Measurements from ENCODE around the gene SV2A. TPM values are rescaled to one million over a fixed set of nuclear protein-coding genes. Genes with fewer than 3 reads are reported as not detected.
"Not testable (repeated sequence)": the region's sequence is repeated elsewhere in the genome, so short reads cannot be mapped to it uniquely, and the experiment has no call there.

The SV2A gene
- total and polyA plus RNA-seq, 4 donors, result 0.94 to 2.4 (median 1.6) TPM

DNA sequence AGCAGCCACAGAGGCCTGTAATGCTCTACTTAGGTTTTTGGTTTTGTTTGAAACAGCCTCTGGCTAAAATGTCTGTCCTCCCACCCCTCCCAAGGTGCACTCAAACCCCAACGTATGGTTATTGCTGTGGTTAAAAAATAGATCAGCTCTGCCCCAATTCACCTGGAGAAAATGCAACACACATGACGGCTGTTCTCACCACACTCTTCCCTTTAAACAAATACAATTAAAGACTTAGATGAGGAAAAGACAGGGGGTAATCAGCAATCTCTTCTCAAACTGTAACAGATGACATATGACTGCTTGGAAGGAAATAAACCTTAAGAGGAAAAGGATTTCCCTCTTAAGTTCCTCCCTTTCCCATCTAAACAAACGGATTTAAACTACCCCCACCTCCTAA, 25.2 kb upstream of the SV2A start:
- TF ChIP-seq, protein P1, sequence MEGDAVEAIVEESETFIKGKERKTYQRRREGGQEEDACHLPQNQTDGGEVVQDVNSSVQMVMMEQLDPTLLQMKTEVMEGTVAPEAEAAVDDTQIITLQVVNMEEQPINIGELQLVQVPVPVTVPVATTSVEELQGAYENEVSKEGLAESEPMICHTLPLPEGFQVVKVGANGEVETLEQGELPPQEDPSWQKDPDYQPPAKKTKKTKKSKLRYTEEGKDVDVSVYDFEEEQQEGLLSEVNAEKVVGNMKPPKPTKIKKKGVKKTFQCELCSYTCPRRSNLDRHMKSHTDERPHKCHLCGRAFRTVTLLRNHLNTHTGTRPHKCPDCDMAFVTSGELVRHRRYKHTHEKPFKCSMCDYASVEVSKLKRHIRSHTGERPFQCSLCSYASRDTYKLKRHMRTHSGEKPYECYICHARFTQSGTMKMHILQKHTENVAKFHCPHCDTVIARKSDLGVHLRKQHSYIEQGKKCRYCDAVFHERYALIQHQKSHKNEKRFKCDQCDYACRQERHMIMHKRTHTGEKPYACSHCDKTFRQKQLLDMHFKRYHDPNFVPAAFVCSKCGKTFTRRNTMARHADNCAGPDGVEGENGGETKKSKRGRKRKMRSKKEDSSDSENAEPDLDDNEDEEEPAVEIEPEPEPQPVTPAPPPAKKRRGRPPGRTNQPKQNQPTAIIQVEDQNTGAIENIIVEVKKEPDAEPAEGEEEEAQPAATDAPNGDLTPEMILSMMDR (IDR thresholded peaks at IDR 0.05; ENCODE audit: control extremely low read depth, extremely low read depth), result no peak
- Histone ChIP-seq H3K36me3 (ENCODE audit: control insufficient read depth in 4 of 4, insufficient read depth in 4 of 4, low read length in 4 of 4) (peaks cover 7 to 21% (median 14%) of the 10 kb centered on the region in 4 donors), H3K4me3 (no peak overlapping the region), H3K27ac (ENCODE audit: low read depth in 1 of 2, low read length in 1 of 2) (peak overlapping the region in 1 of 2 donors; percentile 6), H3K9ac (ENCODE audit: insufficient read depth in 1 of 2, low read length in 2 of 2) (no peak overlapping the region), H3K9me3 (ENCODE audit: control insufficient read depth in 4 of 4, insufficient read depth in 3 of 4, low read length in 3 of 4) (no peaks in the 10 kb centered on the region), H3K27me3 (ENCODE audit: control insufficient read depth in 3 of 3, insufficient read depth in 3 of 3, low read length in 2 of 3) (no peaks in the 10 kb centered on the region), H3K4me1 (ENCODE audit: control insufficient read depth in 5 of 5, insufficient read depth in 5 of 5, low read length in 5 of 5) (peaks cover 0 to 10% (median 5%) of the 10 kb centered on the region in 5 donors)
- ATAC-seq (ENCODE audit: insufficient read depth, low FRiP score), result no peak
- WGBS, 2 donors, result 39 to 40% methylated on average over 3 of the region's 3 CpGs
- DNase-seq, result no peak

DNA sequence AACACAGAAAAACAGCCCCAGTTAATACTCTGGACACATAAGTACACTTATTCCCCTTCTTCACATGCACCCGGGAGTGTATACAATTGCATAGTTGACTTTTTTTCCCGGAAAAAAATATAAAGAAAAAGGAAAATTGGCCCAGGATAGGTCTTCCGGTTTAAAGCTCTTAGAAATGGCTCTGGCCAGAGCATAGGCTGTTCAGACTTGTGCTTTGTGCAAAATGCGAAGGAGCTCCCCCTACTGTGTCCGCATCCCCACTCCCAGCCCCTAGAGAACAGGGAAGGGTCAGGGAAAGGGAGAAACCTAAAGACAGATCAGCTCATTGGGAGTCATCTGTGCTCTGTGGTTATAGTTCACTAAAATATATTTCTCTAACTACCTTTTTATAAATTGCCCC, 24.6 kb upstream of the SV2A start:
- Histone ChIP-seq H3K4me1 (ENCODE audit: control insufficient read depth in 5 of 5, insufficient read depth in 5 of 5, low read length in 5 of 5) (peaks cover 5 to 16% (median 11%) of the 10 kb centered on the region in 5 donors), H3K9me3 (ENCODE audit: control insufficient read depth in 4 of 4, insufficient read depth in 3 of 4, low read length in 3 of 4) (no peaks in the 10 kb centered on the region), H3K9ac (ENCODE audit: insufficient read depth in 1 of 2, low read length in 2 of 2) (no peak overlapping the region), H3K27me3 (ENCODE audit: control insufficient read depth in 3 of 3, insufficient read depth in 3 of 3, low read length in 2 of 3) (no peaks in the 10 kb centered on the region), H3K36me3 (ENCODE audit: control insufficient read depth in 4 of 4, insufficient read depth in 4 of 4, low read length in 4 of 4) (peaks cover 7 to 16% (median 14%) of the 10 kb centered on the region in 4 donors), H3K4me3 (no peak overlapping the region), H3K27ac (ENCODE audit: low read depth in 1 of 2, low read length in 1 of 2) (no peak overlapping the region)
- ATAC-seq (ENCODE audit: insufficient read depth, low FRiP score) (no peak), DNase-seq (peak; percentile 62 to 85 (median 80))
- TF ChIP-seq, protein P1 (IDR thresholded peaks at IDR 0.05; ENCODE audit: control extremely low read depth, extremely low read depth), result no peak
- WGBS, 2 donors, result 35 to 56% methylated on average over 5 of the region's 5 CpGs

DNA sequence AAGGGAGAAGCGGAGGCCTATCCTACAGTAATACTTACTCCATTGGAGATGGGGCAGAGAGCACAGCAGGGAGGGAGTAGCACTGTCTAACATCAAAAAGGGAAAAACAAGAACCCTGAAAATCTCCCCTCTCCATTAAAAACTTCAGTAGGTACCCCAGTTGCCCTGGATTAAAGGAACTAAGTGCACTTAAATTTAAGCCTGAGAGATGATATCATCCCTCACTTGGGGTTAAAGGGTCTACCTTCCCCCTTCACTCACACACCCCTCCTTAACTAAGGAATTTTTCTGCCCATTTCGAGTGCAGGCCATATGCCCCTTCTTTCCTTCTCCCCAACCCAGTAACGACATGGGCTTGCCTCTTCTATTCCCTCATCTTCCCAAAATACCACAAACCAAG, 22.8 kb upstream of the SV2A start:
- DNase-seq (no peak), ATAC-seq (ENCODE audit: insufficient read depth, low FRiP score) (no peak)
- 92 to 95% methylated on average over 3 of the region's 3 CpGs for WGBS, 2 donors
- TF ChIP-seq, protein P1 (IDR thresholded peaks at IDR 0.05; ENCODE audit: control extremely low read depth, extremely low read depth), result no peak
- Histone ChIP-seq H3K9me3 (ENCODE audit: control insufficient read depth in 4 of 4, insufficient read depth in 3 of 4, low read length in 3 of 4) (no peaks in the 10 kb centered on the region), H3K4me1 (ENCODE audit: control insufficient read depth in 5 of 5, insufficient read depth in 5 of 5, low read length in 5 of 5) (peaks cover 5 to 26% (median 18%) of the 10 kb centered on the region in 5 donors), H3K4me3 (no peak overlapping the region), H3K27ac (ENCODE audit: low read depth in 1 of 2, low read length in 1 of 2) (no peak overlapping the region), H3K36me3 (ENCODE audit: control insufficient read depth in 4 of 4, insufficient read depth in 4 of 4, low read length in 4 of 4) (peaks cover 6 to 13% (median 10%) of the 10 kb centered on the region in 4 donors), H3K9ac (ENCODE audit: insufficient read depth in 1 of 2, low read length in 2 of 2) (no peak overlapping the region), H3K27me3 (ENCODE audit: control insufficient read depth in 3 of 3, insufficient read depth in 3 of 3, low read length in 2 of 3) (no peaks in the 10 kb centered on the region)

DNA sequence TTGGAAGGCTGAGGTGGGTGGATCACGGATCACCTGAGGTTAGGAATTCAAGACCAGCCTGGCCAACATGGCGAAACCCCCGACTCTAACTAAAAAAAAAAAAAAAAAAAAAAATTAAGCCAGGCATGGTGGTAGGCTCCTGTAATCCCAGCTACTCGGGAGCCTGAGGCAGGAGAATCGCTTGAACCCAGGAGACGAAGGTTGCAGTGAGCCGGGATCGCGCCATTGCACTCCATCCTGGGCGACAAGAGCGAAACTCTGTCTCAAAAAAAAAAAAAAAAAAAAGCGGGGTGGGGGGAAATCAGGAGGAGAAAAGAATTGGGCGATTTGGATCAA, 21.0 kb upstream of the SV2A start:
- not testable (repeated sequence) for DNase-seq; ATAC-seq (ENCODE audit: insufficient read depth, low FRiP score); H3K27me3 ChIP-seq (ENCODE audit: control insufficient read depth in 3 of 3, insufficient read depth in 3 of 3, low read length in 2 of 3); H3K36me3 ChIP-seq (ENCODE audit: control insufficient read depth in 4 of 4, insufficient read depth in 4 of 4, low read length in 4 of 4); H3K9ac ChIP-seq (ENCODE audit: insufficient read depth in 1 of 2, low read length in 2 of 2); H3K4me3 ChIP-seq; H3K9me3 ChIP-seq (ENCODE audit: control insufficient read depth in 4 of 4, insufficient read depth in 3 of 4, low read length in 3 of 4)
- Histone ChIP-seq H3K27ac (ENCODE audit: low read depth in 1 of 2, low read length in 1 of 2) (peak overlapping the region; percentile 67), H3K4me1 (ENCODE audit: control insufficient read depth in 5 of 5, insufficient read depth in 5 of 5, low read length in 5 of 5) (peaks cover 5 to 27% (median 18%) of the 10 kb centered on the region in 5 donors)
- 66 to 86% methylated on average over 12 of the region's 13 CpGs for WGBS, 2 donors

All from lung (tissue), 12 donors.